Erythroblast (primary cell): ENCODE results near the gene ACAD8.
A peak's percentile ranks its signal among the peaks of the same experiment; 100 is the strongest.
"Not testable (repeated sequence)": the region's sequence is repeated elsewhere in the genome, so short reads cannot be mapped to it uniquely, and the experiment has no call there.

Source experiments
- DNase-seq, 2 experiments: peaks; one replicate each; lab custom pipeline; 2025; lab: John Stamatoyannopoulos, UW
- GATA1 ChIP-seq: IDR thresholded peaks from 2 replicates; pipeline ENCODE4 v1.6.1; 2011; ENCODE audit warnings: low read depth, mild to moderate bottlenecking, control low read depth, low read length, moderate library complexity
- POLR2A ChIP-seq: IDR thresholded peaks from 2 replicates; pipeline ENCODE4 v1.6.1; 2011; ENCODE audit warnings: mild to moderate bottlenecking, low read length

ACAD8 gene

DNA sequence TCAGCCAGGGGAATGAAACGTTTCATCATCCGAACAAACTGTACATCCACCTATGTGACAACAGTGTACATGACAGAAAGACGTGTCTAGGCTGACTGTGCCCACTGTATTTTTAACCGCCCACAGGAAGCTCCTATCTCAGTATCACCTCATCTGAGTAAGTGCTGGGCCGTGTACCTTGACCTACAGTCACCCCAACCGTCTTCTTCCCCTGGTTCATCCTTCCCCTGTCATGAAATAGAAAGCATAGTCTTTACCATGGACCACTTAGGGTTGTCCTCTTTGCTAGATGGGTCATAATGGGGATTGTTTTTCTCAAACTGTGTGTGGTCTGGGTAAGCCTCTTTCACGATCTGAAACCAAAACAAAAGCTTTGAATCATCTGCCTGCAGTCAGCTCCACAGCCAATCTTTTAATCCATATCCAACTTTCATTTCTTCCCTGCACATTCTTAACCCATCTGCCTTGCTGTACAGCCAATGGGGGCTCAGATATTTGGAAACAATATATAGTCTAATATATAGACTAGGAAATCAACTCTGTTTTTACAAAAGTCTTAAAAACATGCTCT lies 4.4 kb upstream of the ACAD8 start:
- no peak for DNase-seq
- TF ChIP-seq GATA1 (no peak), POLR2A (no peak)

GRCh38 chr11:134250246-134250645 lies 3.1 kb upstream of the ACAD8 start:
- TF ChIP-seq GATA1 (no peak), POLR2A (no peak)
- DNase-seq, result no peak

GRCh38 chr11:134250675-134251074 lies 2.7 kb upstream of the ACAD8 start:
- no peak for TF ChIP-seq POLR2A
- no peak for TF ChIP-seq GATA1
- no peak for DNase-seq

DNA sequence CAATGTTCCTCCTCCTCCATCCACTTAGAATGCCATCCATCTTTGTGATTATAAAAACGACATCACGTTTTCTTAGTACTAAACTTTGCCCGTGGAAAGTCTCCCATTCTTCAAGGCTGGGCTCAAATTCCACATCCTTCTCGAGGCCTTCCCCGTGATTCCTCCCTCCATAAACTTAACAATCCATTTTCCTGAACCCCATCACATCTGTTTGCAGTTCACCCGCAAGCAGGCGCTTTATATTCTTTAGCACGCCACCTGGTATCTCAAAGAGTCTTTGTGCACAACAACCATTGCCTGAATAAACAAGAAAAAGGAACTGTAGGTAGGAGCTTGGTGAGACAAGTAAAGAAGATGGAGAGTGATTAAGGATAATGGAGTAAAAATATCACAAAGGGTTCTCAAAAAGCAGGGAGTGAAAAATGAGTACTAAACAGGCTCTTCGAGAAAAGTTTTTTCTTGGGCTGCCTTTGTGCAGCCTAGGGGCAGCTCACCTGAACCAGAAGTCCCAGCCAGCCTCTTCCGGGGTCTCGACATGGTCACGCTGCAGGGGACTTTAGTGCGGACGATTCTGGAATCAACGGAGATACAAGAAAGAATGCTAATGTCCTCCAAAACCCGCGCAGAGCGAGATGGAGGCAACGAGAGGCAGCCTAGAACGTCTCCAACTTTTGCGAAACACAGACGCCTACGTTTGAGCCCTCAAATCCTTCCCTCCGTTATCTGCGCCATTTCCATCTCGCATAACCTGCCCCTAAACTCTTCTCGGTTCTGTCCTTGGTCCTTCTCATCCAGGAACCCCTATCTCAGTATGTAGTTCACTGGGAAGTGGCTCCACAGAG lies 801 bp upstream of the ACAD8 start:
- TF ChIP-seq POLR2A, result no peak
- TF ChIP-seq GATA1, result no peak
- DNase-seq, result peak in 1 of 2 experiments; percentile 75

- TF ChIP-seq GATA1 (no peak), POLR2A (no peak)
- DNase-seq, result peak in 1 of 2 experiments; percentile 25
Observed at GRCh38 chr11:134254433-134255183, 1.2 kb downstream of the ACAD8 start.

DNA sequence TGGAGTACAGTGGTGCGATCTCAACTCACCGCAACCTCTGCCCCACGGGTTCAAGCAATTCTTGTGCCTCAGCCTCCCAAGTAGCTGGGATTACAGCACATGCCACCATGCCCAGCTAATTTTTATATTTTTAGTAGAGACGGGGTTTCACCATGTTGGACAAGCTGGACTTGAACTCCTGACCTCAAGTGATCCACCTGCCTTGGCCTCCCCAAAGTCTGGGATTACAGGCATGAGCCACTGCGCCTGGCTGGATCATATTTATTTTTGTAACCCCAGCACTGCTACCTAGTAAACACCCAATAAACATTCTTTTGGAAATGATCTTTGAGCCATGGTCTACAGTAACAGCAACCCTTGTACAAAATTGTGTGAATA lies 1.8 kb downstream of the ACAD8 start:
- not testable (repeated sequence) for DNase-seq

GRCh38 chr11:134257101-134257500 lies 3.7 kb downstream of the ACAD8 start:
- DNase-seq, result no peak
- no peak for TF ChIP-seq GATA1
- TF ChIP-seq POLR2A, result no peak

DNA sequence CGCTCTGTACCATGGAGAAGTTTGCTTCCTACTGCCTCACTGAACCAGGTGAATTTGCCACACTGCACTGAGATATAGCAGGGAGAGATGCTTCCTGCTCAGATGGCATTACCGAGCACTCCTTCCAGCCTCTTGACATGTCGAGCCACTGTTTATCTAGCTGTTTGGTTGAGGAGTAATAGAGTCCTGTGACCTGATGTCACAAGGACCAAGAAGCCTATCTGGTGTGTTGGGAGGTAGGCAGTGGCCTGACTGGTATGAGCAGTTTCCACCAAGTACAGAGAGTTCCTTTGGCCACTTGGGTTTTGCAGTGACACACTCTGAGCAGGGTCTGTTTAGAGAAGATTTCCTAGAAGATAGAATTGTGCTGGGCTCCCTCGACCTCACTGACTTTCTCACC lies 5.2 kb downstream of the ACAD8 start:
- no peak for TF ChIP-seq GATA1
- no peak for TF ChIP-seq POLR2A
- no peak for DNase-seq

GRCh38 chr11:134260503-134260902 lies 7.1 kb downstream of the ACAD8 start:
- TF ChIP-seq GATA1 (no peak), POLR2A (no peak)
- no peak for DNase-seq

DNA sequence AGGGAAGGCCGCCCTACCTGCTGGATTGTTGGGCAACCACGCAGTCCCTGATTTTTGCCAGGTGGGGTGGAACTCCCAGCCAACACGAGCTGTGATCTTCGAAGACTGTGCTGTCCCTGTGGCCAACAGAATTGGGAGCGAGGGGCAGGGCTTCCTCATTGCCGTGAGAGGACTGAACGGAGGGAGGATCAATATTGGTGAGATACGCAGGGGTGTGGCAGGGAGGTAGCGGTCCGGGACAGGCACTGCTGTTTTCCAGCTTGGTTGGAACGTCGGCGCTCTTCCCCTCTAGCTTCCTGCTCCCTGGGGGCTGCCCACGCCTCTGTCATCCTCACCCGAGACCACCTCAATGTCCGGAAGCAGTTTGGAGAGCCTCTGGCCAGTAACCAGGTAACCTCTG lies 7.6 kb downstream of the ACAD8 start:
- no peak for DNase-seq

GRCh38 chr11:134261626-134262488 lies 8.5 kb downstream of the ACAD8 start:
- TF ChIP-seq GATA1 (no peak), POLR2A (no peak)
- DNase-seq, result peak; percentile 11 to 37

More for the DNA sequence above, 7.6 kb downstream of the ACAD8 start:
- TF ChIP-seq POLR2A, result no peak
- TF ChIP-seq GATA1, result no peak

DNA sequence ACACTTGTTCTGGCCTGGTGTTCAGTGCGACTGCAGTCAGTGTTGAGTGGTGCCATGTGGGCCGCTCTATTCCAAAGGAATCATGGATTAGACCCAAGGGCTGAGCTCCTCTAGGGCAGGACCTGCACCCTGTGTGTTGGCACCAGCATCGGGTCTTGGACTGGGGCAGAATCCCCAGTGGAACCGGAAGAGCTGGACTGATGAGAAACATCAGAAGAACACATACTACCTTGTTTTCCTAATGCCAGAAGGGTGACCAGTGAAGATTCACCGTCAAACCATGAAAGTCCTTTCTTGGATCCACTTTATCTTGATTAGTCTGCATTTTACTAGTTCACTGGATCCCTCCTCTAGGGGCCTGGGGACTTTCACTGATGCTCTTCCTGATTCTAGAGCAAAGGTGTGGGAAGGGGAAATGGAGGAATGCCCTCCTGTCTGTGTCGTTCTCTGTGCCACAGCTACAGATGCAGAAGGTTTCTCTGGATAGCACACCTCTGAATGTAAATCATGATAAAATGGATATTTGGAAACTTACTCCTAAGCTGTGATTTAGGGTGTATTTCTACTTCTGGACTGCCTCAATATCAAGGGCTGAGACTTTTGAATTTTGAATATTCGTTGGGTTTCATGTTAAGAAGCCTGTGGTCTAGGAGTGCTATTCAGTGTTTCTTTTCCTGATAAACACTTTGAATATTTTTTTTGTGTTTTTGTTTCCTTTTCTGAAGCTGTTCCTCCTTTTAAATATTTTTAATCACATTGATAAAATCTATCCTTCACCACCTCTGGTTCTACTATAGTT lies 11.8 kb downstream of the ACAD8 start:
- no peak for TF ChIP-seq POLR2A
- no peak for TF ChIP-seq GATA1
- DNase-seq, result no peak

DNA sequence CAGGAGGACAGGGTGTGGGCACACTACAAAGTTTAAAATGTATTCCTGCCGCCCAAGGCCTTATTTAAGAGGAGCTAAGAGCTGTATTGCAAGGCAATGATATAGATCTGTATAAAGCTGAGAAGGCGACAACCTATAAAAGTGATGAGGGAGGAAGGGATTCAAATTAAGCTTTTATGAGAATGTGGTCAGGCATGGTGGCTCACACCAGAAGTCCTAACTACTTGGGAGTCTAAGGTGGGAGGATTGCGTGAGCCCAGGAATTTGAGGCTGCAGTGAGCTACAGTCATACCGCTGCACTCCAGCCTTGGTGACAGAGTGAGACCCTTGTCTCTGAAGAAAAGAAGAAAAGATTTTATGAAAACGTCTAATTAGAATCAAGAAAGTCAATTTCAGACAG lies 13.1 kb downstream of the ACAD8 start:
- TF ChIP-seq GATA1, result no peak
- no peak for TF ChIP-seq POLR2A
- DNase-seq, result no peak

DNA sequence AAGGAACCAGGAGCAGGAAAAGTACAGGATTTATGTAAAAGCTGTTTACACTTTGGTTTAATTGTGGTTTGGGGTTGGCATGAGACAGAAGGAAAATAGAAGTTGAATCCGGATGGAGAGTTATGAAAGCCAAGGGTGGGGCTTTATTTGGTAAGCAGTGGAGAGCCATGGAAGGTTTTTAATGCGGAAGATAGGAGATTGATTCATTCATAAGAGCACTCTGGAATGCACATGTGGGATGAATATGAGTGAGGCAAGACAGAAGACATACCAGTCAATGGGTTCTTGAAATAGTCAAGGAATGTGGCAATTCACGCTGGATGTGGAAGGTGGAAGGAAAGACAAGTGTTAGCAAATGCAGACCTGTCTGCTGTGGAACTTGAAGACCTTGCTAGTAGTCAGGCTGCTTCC lies 13.5 kb downstream of the ACAD8 start:
- DNase-seq, result no peak
- TF ChIP-seq GATA1 (no peak), POLR2A (no peak)
